GM12878 (cell line): Measurements from ENCODE around the gene WWTR1. TPM values are rescaled to one million over a fixed set of nuclear protein-coding genes. Genes with fewer than 3 reads are reported as not detected.

Experiments used
- ATAC-seq: fragments of 200-7000 bp; cut with Tn5 transposase; 3 replicates; pipeline ENCODE4 v1.9.1; 2020; ENCODE audit warnings: mild to moderate bottlenecking, moderate library complexity
- BruUV-seq: library from RNA; stranded (reverse); fragments of 400-500 nt; replicated peaks from 2 replicates; lab custom pipeline; 2021; lab: Mats Ljungman, UMichigan
- CTCF ChIA-PET: fragments of 300-600 bp; sonication (Branson Sonifier 250); formaldehyde crosslinking; extraction: SDS; loops from one replicate; lab custom pipeline; 2021; ENCODE audit warnings: inconsistent platforms; lab: Yijun Ruan, JAX
- POLR2A ChIA-PET: fragments of 350-600 bp; formaldehyde crosslinking; extraction: SDS; loops from one replicate; lab custom pipeline; 2021; ENCODE audit warnings: inconsistent platforms; lab: Charles Lee
- RAD21 ChIA-PET: fragments of 300-600 bp; sonication (Branson Sonifier 250); formaldehyde crosslinking; loops from one replicate; lab custom pipeline; 2023; ENCODE audit warnings: antibody characterized with exemption; ENCODE audit not compliant: unreplicated experiment; lab: Charles Lee
- SMC1A ChIA-PET: fragments of 300-600 bp; sonication (Branson Sonifier 250); formaldehyde crosslinking; loops from one replicate; lab custom pipeline; 2023; ENCODE audit not compliant: unreplicated experiment, uncharacterized antibody; lab: Charles Lee
- DNase-seq: peaks from one replicate; pipeline ENCODE4 v3.0.0-alpha.2; 2011; ENCODE audit warnings: low read depth, low spot score
- FAIRE-seq: peaks from 3 replicates; lab custom pipeline; 2011; peaks lifted over from hg19 to GRCh38; lab: Jason Lieb, UNC
- H2AFZ ChIP-seq: 2 replicates; pipeline ENCODE4 v1.6.0; 2011; ENCODE audit warnings: low read depth, low read length, control low read depth; ENCODE audit not compliant: control insufficient read depth
- H3K27ac ChIP-seq: 2 replicates; pipeline ENCODE4 v1.5.1; 2011; ENCODE audit warnings: control low read depth; ENCODE audit not compliant: control insufficient read depth, insufficient read depth
- H3K27me3 ChIP-seq, 2 experiments: replicated peaks in 1 of 2; 2 replicates each; pipeline versions ENCODE4 v1.6.0 to v1.6.1; 2011; ENCODE audit warnings: low read length in 1 of 2; ENCODE audit not compliant: control insufficient read depth in 2 of 2, insufficient read depth in 2 of 2
- H3K36me3 ChIP-seq, 2 experiments: 2 replicates each; pipeline ENCODE4 v1.5.1; 2011; ENCODE audit warnings: low read length in 1 of 2; ENCODE audit not compliant: control insufficient read depth in 2 of 2, insufficient read depth in 2 of 2
- H3K4me1 ChIP-seq: 2 replicates; pipeline ENCODE4 v1.6.1; 2011; ENCODE audit warnings: mild to moderate bottlenecking, low read length, moderate library complexity, mixed read lengths; ENCODE audit not compliant: control insufficient read depth, insufficient read depth
- H3K4me2 ChIP-seq: 2 replicates; pipeline ENCODE4 v1.6.0; 2011; ENCODE audit warnings: control low read depth; ENCODE audit not compliant: control insufficient read depth, insufficient read depth
- H3K4me3 ChIP-seq: fragments of 200-600 bp; sonication (generic); 2 replicates; pipeline ENCODE4 v1.5.1; 2016
- H3K79me2 ChIP-seq: 2 replicates; pipeline ENCODE4 v1.6.0; 2011; ENCODE audit warnings: low read length; ENCODE audit not compliant: control insufficient read depth, insufficient read depth
- H3K9ac ChIP-seq: 2 replicates; pipeline ENCODE4 v1.8.0; 2011; ENCODE audit warnings: low read length, control low read depth, mixed read lengths; ENCODE audit not compliant: control insufficient read depth, insufficient read depth
- H3K9me3 ChIP-seq: replicated peaks from 3 replicates; pipeline ENCODE4 v1.5.1; 2011; ENCODE audit warnings: mild to moderate bottlenecking, low read length; ENCODE audit not compliant: control insufficient read depth, insufficient read depth
- H4K20me1 ChIP-seq: 2 replicates; pipeline ENCODE4 v1.6.0; 2011; ENCODE audit not compliant: control insufficient read depth, insufficient read depth
- FOXM1 ChIP-seq: IDR thresholded peaks from 2 replicates; pipeline ENCODE4 v1.6.1; 2012; ENCODE audit warnings: low read depth, mild to moderate bottlenecking, inconsistent platforms, low read length, moderate library complexity
- GABPA ChIP-seq: IDR thresholded peaks from 2 replicates; pipeline ENCODE4 v1.6.1; 2014; ENCODE audit warnings: antibody characterized with exemption, low read depth, mild to moderate bottlenecking, inconsistent platforms
- JUNB ChIP-seq: IDR thresholded peaks from 2 replicates; pipeline ENCODE4 v1.6.1; 2016; ENCODE audit warnings: antibody characterized with exemption, mild to moderate bottlenecking
- SMAD5 ChIP-seq: IDR thresholded peaks from 2 replicates; pipeline ENCODE4 v1.6.1; 2016; ENCODE audit warnings: antibody characterized with exemption, low read depth
- ZBTB40 ChIP-seq: fragments of 450-650 bp; IDR thresholded peaks from 2 replicates; pipeline ENCODE4 v1.6.1; 2016; ENCODE audit warnings: mild to moderate bottlenecking, moderate library complexity, borderline replicate concordance
- WGBS: methylation state at CpG from one replicate; pipeline ENCODE4 v1.1.6; 2016; ENCODE audit warnings: low lambda C conversion rate; ENCODE audit not compliant: insufficient replicate concordance, insufficient coverage; ENCODE audit errors: missing lambda C conversion rate; 5-methylcytosine and 5-hydroxymethylcytosine counted together
- in situ Hi-C: fragments of 300-500 bp; cut with MboI; formaldehyde crosslinking; loops from 9 replicates; pipeline ENCODE4 v1.14.3; 2018; ENCODE audit warnings: mixed read lengths
- intact Hi-C: fragments of 100-400 bp; cut with micrococcal nuclease; formaldehyde crosslinking; loops from one replicate; pipeline ENCODE4 v1.14.2; 2022; ENCODE audit not compliant: unreplicated experiment
- polyA plus RNA-seq, 11 experiments: library from polyadenylated mRNA; depleted of rRNA in 4 of 11; unstranded in 6 of 11; stranded (reverse) in 5 of 11; fragments of >200 nt; fragmentation: Nextera tagmentation in 4 of 11; fragmentation: Illumina TruSeq in 1 of 11; extraction: Ambion mirVana in 4 of 11; extraction: Trizol in 1 of 11; gene quantifications; 1 replicate in 1 of 11; 2 replicates in 10 of 11; pipeline versions ENCODE4 v1.2.1 to v1.2.3, GENCODE V29; 2011 to 2016; ENCODE audit warnings: inconsistent platforms in 2 of 11, missing spikeins in 2 of 11, low read depth in 1 of 11
- total RNA-seq, 4 experiments: library from RNA; depleted of rRNA in 3 of 4; stranded (reverse); fragments of >200 nt in 3 of 4; fragmentation: Illumina TruSeq in 1 of 4; extraction: Trizol in 1 of 4; gene quantifications; 2 replicates each; pipeline versions ENCODE4 v1.2.1 to v1.2.3, GENCODE V29; 2013 to 2021
- TF ChIP-seq, protein P1 (sequence below): IDR thresholded peaks from 2 replicates; pipeline ENCODE4 v1.6.1; 2011; ENCODE audit warnings: borderline replicate concordance, low read depth, mild to moderate bottlenecking, moderate library complexity, mixed read lengths, low read length; ENCODE audit not compliant: insufficient read depth; ENCODE audit errors: extremely low read length

The WWTR1 gene
- total and polyA plus RNA-seq, 10 of the 15 experiments (the other 5 are each of a cell fraction or from before 2014, with no cell fraction given), result 2.5 to 18.5 (median 5.8) TPM

- BruUV-seq, result no TSS peak
- SMC1A ChIA-PET, result interaction anchor here (0.6 to 8.0 kb wide), 15 partner anchors 8 to 197 kb away, joined by 3 to 98 read pairs (median 9); partner anchors contain the start of gene WWTR1
Measured at GRCh38 chr3:149611149-149611548, 46.7 kb downstream of the WWTR1 start.

More at GRCh38 chr3:149611149-149611548, 46.7 kb downstream of the WWTR1 start:
- ChIA-PET RAD21 (interaction anchor here (0.7 to 4.4 kb wide), 12 partner anchors 9 to 49 kb away, joined by 3 to 68 read pairs (median 8); partner anchors contain the start of gene WWTR1), POLR2A (interaction anchor here (1.0 to 5.1 kb wide), 6 partner anchors 9 to 56 kb away, joined by 3 to 39 read pairs (median 4); no protein-coding TSS in a partner anchor), CTCF (interaction anchor here (1.2 to 4.1 kb wide), 10 partner anchors 9 to 106 kb away, joined by 3 to 46 read pairs (median 9); partner anchors contain the start of gene WWTR1)
- Histone ChIP-seq H3K36me3 (no peaks in the 10 kb centered on the region), H2AFZ (no peak overlapping the region), H3K27ac (no peak overlapping the region), H3K4me1 (peaks cover 16% of the 10 kb centered on the region; the same call in 1 of the 2 replicates), H3K27me3 (no peaks in the 10 kb centered on the region)
- in situ Hi-C loops, result no loop called here
- TF ChIP-seq JUNB, result no peak
- no peak for TF ChIP-seq SMAD5
- no peak for TF ChIP-seq FOXM1
- no peak for TF ChIP-seq GABPA
- TF ChIP-seq, protein P1, sequence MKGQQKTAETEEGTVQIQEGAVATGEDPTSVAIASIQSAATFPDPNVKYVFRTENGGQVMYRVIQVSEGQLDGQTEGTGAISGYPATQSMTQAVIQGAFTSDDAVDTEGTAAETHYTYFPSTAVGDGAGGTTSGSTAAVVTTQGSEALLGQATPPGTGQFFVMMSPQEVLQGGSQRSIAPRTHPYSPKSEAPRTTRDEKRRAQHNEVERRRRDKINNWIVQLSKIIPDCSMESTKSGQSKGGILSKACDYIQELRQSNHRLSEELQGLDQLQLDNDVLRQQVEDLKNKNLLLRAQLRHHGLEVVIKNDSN, result no peak
- TF ChIP-seq ZBTB40, result peak; percentile 69; the same call in 1 of the 2 replicates
- TF ChIP-seq, all 136 proteins: peak for 1
- ATAC-seq (no peak), DNase-seq (no peak), FAIRE-seq (no peak)
- intact Hi-C loops, result no loop called here
- no peak overlapping the region for H3K4me3 ChIP-seq
- no peak overlapping the region for H3K9ac ChIP-seq
- H3K4me2 ChIP-seq, result no peak overlapping the region
- 100% methylated on average over 2 of the region's 2 CpGs for WGBS
- H3K9me3 ChIP-seq, result no peaks in the 10 kb centered on the region
- no peaks in the 10 kb centered on the region for H4K20me1 ChIP-seq
- H3K79me2 ChIP-seq, result no peaks in the 10 kb centered on the region; the same call in 1 of the 2 replicates
